GM23338 (cell line): ENCODE results near the gene HS1BP3. TPM values are rescaled to one million over a fixed set of nuclear protein-coding genes. Genes with fewer than 3 reads are reported as not detected.

ENCODE experiments used
- ATAC-seq: fragments of 200-7000 bp; cut with Tn5 transposase; 3 replicates; pipeline ENCODE4 v1.9.1; 2020
- DNase-seq: peaks from one replicate; pipeline ENCODE4 v3.0.0-alpha.2; 2015; ENCODE audit warnings: low spot score
- H2AFZ ChIP-seq: fragments of 200-600 bp; sonication (generic); 2 replicates; pipeline ENCODE4 v1.8.0; 2016; ENCODE audit warnings: antibody characterized with exemption, mild to moderate bottlenecking, moderate library complexity
- H3F3A ChIP-seq: fragments of 200-600 bp; sonication (generic); replicated peaks from 2 replicates; pipeline ENCODE4 v1.8.0; 2017; ENCODE audit warnings: antibody characterized with exemption, mixed run types, low read depth
- H3K27ac ChIP-seq: fragments of 200-600 bp; sonication (generic); 2 replicates; pipeline ENCODE4 v1.6.1; 2016; ENCODE audit warnings: low read depth
- H3K27me3 ChIP-seq: fragments of 200-600 bp; sonication (generic); 2 replicates; pipeline ENCODE4 v1.8.0; 2016; ENCODE audit warnings: mild to moderate bottlenecking, mixed run types, moderate library complexity; ENCODE audit not compliant: insufficient read depth
- H3K36me3 ChIP-seq: fragments of 200-600 bp; sonication (generic); 2 replicates; pipeline ENCODE4 v1.8.0; 2016; ENCODE audit warnings: mild to moderate bottlenecking; ENCODE audit not compliant: insufficient read depth
- H3K4me1 ChIP-seq: fragments of 200-600 bp; sonication (generic); 2 replicates; pipeline ENCODE4 v1.8.0; 2016; ENCODE audit warnings: mild to moderate bottlenecking, moderate library complexity; ENCODE audit not compliant: insufficient read depth
- H3K4me2 ChIP-seq: fragments of 200-600 bp; sonication (generic); 2 replicates; pipeline ENCODE4 v1.7.1; 2017; ENCODE audit warnings: mixed run types
- H3K4me3 ChIP-seq: fragments of 200-600 bp; sonication (generic); 2 replicates; pipeline ENCODE4 v1.6.1; 2016; ENCODE audit warnings: mixed run types
- H3K79me2 ChIP-seq: fragments of 200-600 bp; sonication (generic); replicated peaks from 2 replicates; pipeline ENCODE4 v1.8.0; 2017; ENCODE audit warnings: mild to moderate bottlenecking; ENCODE audit not compliant: insufficient read depth
- H3K9me2 ChIP-seq: fragments of 200-600 bp; sonication (generic); 2 replicates; pipeline ENCODE4 v1.8.0; 2017; ENCODE audit not compliant: insufficient read depth
- H4K20me1 ChIP-seq: fragments of 200-600 bp; sonication (generic); replicated peaks from 2 replicates; pipeline ENCODE4 v1.8.0; 2017; ENCODE audit warnings: mild to moderate bottlenecking; ENCODE audit not compliant: insufficient read depth
- H3K27ac Mint-ChIP-seq: 2 replicates; pipeline ENCODE4 v1.8.0; 2020; ENCODE audit warnings: inconsistent platforms, mild to moderate bottlenecking, moderate library complexity, mixed read lengths
- H3K27me3 Mint-ChIP-seq: 3 replicates; pipeline ENCODE4 v1.8.0; 2022; ENCODE audit warnings: low read depth, mild to moderate bottlenecking, moderate library complexity, mixed read lengths, inconsistent platforms; ENCODE audit not compliant: insufficient read depth, poor library complexity
- H3K36me3 Mint-ChIP-seq: 3 replicates; pipeline ENCODE4 v1.8.0; 2021; ENCODE audit warnings: low read depth, mild to moderate bottlenecking, inconsistent platforms, moderate library complexity, mixed read lengths
- H3K4me1 Mint-ChIP-seq: 3 replicates; pipeline ENCODE4 v1.8.0; 2020; ENCODE audit warnings: mild to moderate bottlenecking, inconsistent platforms, mixed read lengths
- H3K4me3 Mint-ChIP-seq: 3 replicates; pipeline ENCODE4 v1.8.0; 2021; ENCODE audit warnings: moderate library complexity, mild to moderate bottlenecking, inconsistent platforms, mixed read lengths
- H3K9me3 Mint-ChIP-seq: 3 replicates; pipeline ENCODE4 v1.8.0; 2020; ENCODE audit warnings: moderate library complexity, mild to moderate bottlenecking, inconsistent platforms, mixed read lengths
- EZH2 ChIP-seq: fragments of 200-600 bp; sonication (generic); IDR thresholded peaks from one replicate; pipeline ENCODE4 v1.8.0; 2017; ENCODE audit warnings: antibody characterized with exemption, mild to moderate bottlenecking, low read depth; ENCODE audit not compliant: unreplicated experiment
- EZH2phosphoT487 ChIP-seq: fragments of 200-600 bp; sonication (generic); IDR thresholded peaks from one replicate; pipeline ENCODE4 v1.8.1; 2018; ENCODE audit warnings: antibody characterized with exemption; ENCODE audit not compliant: unreplicated experiment
- JUNB ChIP-seq: IDR thresholded peaks from one replicate; pipeline ENCODE4 v1.6.1; 2016; ENCODE audit warnings: antibody characterized with exemption; ENCODE audit not compliant: unreplicated experiment
- NANOG ChIP-seq: IDR thresholded peaks from 2 replicates; pipeline ENCODE4 v1.6.1; 2016; ENCODE audit warnings: antibody characterized with exemption, borderline replicate concordance
- POLR2AphosphoS5 ChIP-seq: IDR thresholded peaks from 2 replicates; pipeline ENCODE4 v1.6.1; 2016; ENCODE audit warnings: antibody characterized with exemption, low read depth
- ZNF331 ChIP-seq: fragments of 250-450 bp; sonication (Bioruptor Pico); IDR thresholded peaks from 2 replicates; pipeline ENCODE4 v1.5.0; 2020; ENCODE audit warnings: low read depth, mild to moderate bottlenecking, moderate library complexity
- polyA plus RNA-seq: library from polyadenylated mRNA; unstranded; fragments of >200 nt; fragmentation: Nextera tagmentation; extraction: Ambion mirVana; gene quantifications from 2 replicates; pipeline ENCODE4 v1.2.1, GENCODE V29; 2016
- total RNA-seq: library from RNA; depleted of rRNA; stranded (reverse); fragments of >200 nt; shearing (Covaris generic); gene quantifications from 2 replicates; pipeline ENCODE4 v1.2.3, GENCODE V29; 2014
- TF ChIP-seq, protein P1 (sequence below): IDR thresholded peaks from 2 replicates; pipeline ENCODE4 v1.6.1; 2016; ENCODE audit warnings: antibody characterized with exemption
- TF ChIP-seq, protein P2 (sequence below), 2 experiments: fragments of 200-600 bp in 1 of 2; sonication (generic) in 1 of 2; conservative IDR thresholded peaks; 2 replicates each; pipeline versions ENCODE4 v1.5.1 to v1.6.1; 2016 to 2017; ENCODE audit warnings: antibody characterized with exemption in 2 of 2, low read depth in 2 of 2, mild to moderate bottlenecking in 2 of 2, moderate library complexity in 1 of 2
- TF ChIP-seq, protein P3 (sequence below): fragments of 250-450 bp; sonication (Bioruptor Pico); IDR thresholded peaks from 2 replicates; pipeline ENCODE4 v1.5.0; 2020; ENCODE audit warnings: mild to moderate bottlenecking, moderate library complexity
- TF ChIP-seq, protein P4 (sequence below): IDR thresholded peaks from one replicate; pipeline ENCODE4 v1.6.1; 2018; ENCODE audit warnings: antibody characterized with exemption; ENCODE audit not compliant: unreplicated experiment

HS1BP3 gene
- total and polyA plus RNA-seq, 2 experiments from 2014 or later = 7.2 to 15.0 TPM

DNA sequence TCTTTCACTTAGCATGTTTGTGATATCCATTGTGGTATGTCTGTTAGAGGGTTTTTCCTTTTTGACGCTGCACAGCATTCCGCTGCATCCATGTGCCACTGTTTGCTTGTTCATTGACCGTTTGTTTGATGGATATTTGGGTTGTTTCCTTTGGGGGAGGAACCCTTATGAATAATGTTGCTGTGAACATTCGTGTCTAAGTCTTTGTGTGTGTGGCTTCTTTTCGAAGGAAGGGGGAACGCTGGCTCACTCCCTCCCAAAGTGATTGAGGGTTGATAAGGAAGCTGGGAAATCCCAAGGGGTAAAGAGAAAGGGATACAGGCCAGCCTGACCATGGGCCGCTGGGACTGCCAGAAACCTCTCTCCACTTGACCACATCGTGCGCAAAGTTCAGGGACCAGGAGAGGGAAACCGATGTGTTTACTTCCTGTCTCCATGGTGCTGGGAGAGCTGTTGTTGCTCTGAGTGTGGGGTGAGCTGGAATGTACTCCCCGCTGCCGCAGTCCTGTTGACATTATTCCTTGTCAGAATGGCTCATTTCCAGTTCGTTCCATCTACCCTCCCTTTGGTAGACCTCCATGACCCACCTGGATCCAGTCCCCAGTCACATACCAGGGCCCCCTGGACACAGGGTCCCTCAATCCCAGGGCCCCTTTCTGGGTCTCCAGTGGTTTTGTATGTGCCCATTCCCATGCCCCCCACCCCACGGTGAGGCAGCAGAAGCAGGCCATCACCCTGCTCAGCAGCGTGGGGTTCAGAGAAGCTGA, 39.6 kb downstream of the HS1BP3 start (continued):
- TF ChIP-seq, protein P1, sequence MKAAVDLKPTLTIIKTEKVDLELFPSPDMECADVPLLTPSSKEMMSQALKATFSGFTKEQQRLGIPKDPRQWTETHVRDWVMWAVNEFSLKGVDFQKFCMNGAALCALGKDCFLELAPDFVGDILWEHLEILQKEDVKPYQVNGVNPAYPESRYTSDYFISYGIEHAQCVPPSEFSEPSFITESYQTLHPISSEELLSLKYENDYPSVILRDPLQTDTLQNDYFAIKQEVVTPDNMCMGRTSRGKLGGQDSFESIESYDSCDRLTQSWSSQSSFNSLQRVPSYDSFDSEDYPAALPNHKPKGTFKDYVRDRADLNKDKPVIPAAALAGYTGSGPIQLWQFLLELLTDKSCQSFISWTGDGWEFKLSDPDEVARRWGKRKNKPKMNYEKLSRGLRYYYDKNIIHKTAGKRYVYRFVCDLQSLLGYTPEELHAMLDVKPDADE = no peak

DNA sequence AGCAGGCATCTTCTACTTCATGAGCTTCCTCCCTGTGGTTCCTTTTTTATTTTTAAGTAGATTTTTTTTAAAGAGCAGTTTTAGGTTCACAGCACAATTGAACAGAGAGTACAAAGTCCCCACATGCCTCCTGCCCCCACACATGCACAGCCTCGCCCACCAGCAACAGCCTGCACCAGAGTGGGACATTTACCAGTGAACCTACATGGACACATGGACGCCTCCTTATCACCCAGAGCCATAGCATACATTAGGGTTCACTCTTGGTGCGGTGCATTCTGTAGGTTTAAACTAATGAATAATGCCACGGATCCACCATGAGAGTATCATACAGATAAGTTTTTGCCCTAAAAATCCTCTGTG, 40.9 kb downstream of the HS1BP3 start:
- Mint-ChIP-seq H3K4me1 (peaks cover 12% of the 10 kb centered on the region), H3K36me3 (no peaks in the 10 kb centered on the region), H3K9me3 (peaks cover 8% of the 10 kb centered on the region), H3K4me3 (no peak overlapping the region), H3K27me3 (peaks cover 5% of the 10 kb centered on the region), H3K27ac (no peak overlapping the region)
- no peak overlapping the region for H2AFZ ChIP-seq
- no peaks in the 10 kb centered on the region for H3K79me2 ChIP-seq
- no peaks in the 10 kb centered on the region for H3K27me3 ChIP-seq
- H3K4me2 ChIP-seq = no peak overlapping the region
- H4K20me1 ChIP-seq = no peaks in the 10 kb centered on the region
- no peaks in the 10 kb centered on the region for H3F3A ChIP-seq
- H3K4me1 ChIP-seq = 0 out of 2 replicates have a peak, but pooled peaks cover 8% of the 10 kb centered on the region
- no peaks in the 10 kb centered on the region for H3K36me3 ChIP-seq
- DNase-seq = no peak
- H3K9me2 ChIP-seq = no peaks in the 10 kb centered on the region
- ATAC-seq = no peak
- H3K27ac ChIP-seq = no peak overlapping the region
- H3K4me3 ChIP-seq = no peak overlapping the region
- no peak for TF ChIP-seq ZNF331 (CRISPR knock-in tag)
- TF ChIP-seq, protein P2, sequence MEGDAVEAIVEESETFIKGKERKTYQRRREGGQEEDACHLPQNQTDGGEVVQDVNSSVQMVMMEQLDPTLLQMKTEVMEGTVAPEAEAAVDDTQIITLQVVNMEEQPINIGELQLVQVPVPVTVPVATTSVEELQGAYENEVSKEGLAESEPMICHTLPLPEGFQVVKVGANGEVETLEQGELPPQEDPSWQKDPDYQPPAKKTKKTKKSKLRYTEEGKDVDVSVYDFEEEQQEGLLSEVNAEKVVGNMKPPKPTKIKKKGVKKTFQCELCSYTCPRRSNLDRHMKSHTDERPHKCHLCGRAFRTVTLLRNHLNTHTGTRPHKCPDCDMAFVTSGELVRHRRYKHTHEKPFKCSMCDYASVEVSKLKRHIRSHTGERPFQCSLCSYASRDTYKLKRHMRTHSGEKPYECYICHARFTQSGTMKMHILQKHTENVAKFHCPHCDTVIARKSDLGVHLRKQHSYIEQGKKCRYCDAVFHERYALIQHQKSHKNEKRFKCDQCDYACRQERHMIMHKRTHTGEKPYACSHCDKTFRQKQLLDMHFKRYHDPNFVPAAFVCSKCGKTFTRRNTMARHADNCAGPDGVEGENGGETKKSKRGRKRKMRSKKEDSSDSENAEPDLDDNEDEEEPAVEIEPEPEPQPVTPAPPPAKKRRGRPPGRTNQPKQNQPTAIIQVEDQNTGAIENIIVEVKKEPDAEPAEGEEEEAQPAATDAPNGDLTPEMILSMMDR (conservative IDR thresholded peaks at IDR 0.05; ENCODE audit: low read depth in 2 of 2) = no peak
- no peak for TF ChIP-seq JUNB
- no peak for TF ChIP-seq EZH2
- TF ChIP-seq, protein P1 = no peak
- no peak for TF ChIP-seq NANOG
- TF ChIP-seq, protein P3, sequence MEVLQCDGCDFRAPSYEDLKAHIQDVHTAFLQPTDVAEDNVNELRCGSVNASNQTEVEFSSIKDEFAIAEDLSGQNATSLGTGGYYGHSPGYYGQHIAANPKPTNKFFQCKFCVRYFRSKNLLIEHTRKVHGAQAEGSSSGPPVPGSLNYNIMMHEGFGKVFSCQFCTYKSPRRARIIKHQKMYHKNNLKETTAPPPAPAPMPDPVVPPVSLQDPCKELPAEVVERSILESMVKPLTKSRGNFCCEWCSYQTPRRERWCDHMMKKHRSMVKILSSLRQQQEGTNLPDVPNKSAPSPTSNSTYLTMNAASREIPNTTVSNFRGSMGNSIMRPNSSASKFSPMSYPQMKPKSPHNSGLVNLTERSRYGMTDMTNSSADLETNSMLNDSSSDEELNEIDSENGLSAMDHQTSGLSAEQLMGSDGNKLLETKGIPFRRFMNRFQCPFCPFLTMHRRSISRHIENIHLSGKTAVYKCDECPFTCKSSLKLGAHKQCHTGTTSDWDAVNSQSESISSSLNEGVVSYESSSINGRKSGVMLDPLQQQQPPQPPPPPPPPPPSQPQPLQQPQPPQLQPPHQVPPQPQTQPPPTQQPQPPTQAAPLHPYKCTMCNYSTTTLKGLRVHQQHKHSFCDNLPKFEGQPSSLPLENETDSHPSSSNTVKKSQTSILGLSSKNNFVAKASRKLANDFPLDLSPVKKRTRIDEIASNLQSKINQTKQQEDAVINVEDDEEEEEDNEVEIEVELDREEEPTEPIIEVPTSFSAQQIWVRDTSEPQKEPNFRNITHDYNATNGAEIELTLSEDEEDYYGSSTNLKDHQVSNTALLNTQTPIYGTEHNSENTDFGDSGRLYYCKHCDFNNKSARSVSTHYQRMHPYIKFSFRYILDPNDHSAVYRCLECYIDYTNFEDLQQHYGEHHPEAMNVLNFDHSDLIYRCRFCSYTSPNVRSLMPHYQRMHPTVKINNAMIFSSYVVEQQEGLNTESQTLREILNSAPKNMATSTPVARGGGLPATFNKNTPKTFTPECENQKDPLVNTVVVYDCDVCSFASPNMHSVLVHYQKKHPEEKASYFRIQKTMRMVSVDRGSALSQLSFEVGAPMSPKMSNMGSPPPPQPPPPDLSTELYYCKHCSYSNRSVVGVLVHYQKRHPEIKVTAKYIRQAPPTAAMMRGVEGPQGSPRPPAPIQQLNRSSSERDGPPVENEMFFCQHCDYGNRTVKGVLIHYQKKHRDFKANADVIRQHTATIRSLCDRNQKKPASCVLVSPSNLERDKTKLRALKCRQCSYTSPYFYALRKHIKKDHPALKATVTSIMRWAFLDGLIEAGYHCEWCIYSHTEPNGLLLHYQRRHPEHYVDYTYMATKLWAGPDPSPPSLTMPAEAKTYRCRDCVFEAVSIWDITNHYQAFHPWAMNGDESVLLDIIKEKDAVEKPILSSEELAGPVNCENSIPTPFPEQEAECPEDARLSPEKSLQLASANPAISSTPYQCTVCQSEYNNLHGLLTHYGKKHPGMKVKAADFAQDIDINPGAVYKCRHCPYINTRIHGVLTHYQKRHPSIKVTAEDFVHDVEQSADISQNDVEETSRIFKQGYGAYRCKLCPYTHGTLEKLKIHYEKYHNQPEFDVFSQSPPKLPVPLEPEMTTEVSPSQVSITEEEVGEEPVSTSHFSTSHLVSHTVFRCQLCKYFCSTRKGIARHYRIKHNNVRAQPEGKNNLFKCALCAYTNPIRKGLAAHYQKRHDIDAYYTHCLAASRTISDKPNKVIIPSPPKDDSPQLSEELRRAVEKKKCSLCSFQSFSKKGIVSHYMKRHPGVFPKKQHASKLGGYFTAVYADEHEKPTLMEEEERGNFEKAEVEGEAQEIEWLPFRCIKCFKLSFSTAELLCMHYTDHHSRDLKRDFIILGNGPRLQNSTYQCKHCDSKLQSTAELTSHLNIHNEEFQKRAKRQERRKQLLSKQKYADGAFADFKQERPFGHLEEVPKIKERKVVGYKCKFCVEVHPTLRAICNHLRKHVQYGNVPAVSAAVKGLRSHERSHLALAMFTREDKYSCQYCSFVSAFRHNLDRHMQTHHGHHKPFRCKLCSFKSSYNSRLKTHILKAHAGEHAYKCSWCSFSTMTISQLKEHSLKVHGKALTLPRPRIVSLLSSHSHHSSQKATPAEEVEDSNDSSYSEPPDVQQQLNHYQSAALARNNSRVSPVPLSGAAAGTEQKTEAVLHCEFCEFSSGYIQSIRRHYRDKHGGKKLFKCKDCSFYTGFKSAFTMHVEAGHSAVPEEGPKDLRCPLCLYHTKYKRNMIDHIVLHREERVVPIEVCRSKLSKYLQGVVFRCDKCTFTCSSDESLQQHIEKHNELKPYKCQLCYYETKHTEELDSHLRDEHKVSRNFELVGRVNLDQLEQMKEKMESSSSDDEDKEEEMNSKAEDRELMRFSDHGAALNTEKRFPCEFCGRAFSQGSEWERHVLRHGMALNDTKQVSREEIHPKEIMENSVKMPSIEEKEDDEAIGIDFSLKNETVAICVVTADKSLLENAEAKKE (CRISPR knock-in tag) = no peak
- TF ChIP-seq EZH2phosphoT487 = no peak
- TF ChIP-seq POLR2AphosphoS5 = no peak
- TF ChIP-seq, protein P4, sequence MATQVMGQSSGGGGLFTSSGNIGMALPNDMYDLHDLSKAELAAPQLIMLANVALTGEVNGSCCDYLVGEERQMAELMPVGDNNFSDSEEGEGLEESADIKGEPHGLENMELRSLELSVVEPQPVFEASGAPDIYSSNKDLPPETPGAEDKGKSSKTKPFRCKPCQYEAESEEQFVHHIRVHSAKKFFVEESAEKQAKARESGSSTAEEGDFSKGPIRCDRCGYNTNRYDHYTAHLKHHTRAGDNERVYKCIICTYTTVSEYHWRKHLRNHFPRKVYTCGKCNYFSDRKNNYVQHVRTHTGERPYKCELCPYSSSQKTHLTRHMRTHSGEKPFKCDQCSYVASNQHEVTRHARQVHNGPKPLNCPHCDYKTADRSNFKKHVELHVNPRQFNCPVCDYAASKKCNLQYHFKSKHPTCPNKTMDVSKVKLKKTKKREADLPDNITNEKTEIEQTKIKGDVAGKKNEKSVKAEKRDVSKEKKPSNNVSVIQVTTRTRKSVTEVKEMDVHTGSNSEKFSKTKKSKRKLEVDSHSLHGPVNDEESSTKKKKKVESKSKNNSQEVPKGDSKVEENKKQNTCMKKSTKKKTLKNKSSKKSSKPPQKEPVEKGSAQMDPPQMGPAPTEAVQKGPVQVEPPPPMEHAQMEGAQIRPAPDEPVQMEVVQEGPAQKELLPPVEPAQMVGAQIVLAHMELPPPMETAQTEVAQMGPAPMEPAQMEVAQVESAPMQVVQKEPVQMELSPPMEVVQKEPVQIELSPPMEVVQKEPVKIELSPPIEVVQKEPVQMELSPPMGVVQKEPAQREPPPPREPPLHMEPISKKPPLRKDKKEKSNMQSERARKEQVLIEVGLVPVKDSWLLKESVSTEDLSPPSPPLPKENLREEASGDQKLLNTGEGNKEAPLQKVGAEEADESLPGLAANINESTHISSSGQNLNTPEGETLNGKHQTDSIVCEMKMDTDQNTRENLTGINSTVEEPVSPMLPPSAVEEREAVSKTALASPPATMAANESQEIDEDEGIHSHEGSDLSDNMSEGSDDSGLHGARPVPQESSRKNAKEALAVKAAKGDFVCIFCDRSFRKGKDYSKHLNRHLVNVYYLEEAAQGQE = no peak
